SK-N-MC (cell line): Measurements from ENCODE around the gene ANXA6.

Source experiments
- EZH2 ChIP-seq: fragments of 200-600 bp; sonication (generic); IDR thresholded peaks from one replicate; pipeline ENCODE4 v1.6.1; 2017; ENCODE audit warnings: antibody characterized with exemption
- FOXP2 ChIP-seq: optimal IDR thresholded peaks from 2 replicates; pipeline ENCODE3; 2011; ENCODE audit warnings: mild to moderate bottlenecking, moderate library complexity; ENCODE audit not compliant: insufficient read depth; ENCODE audit errors: extremely low read length, control extremely low read depth
- POLR2AphosphoS5 ChIP-seq: IDR thresholded peaks from 2 replicates; pipeline ENCODE4 v1.6.1; 2012; ENCODE audit warnings: mild to moderate bottlenecking, low read depth, low read length, borderline replicate concordance

GRCh38 chr5:151164687-151165392 lies 7.3 kb upstream of the ANXA6 start:
- TF ChIP-seq POLR2AphosphoS5, result no peak
- TF ChIP-seq EZH2, result no peak
- TF ChIP-seq FOXP2, result no peak
